Kidney capillary endothelial cell (primary cell): ENCODE results near the gene ZNF142.
A peak's percentile ranks its signal among the peaks of the same experiment; 100 is the strongest.

Experiments
- DNase-seq: peaks from one replicate; pipeline ENCODE4 v3.0.0-alpha.2; 2018; ENCODE audit warnings: low spot score

The ZNF142 gene, protein sequence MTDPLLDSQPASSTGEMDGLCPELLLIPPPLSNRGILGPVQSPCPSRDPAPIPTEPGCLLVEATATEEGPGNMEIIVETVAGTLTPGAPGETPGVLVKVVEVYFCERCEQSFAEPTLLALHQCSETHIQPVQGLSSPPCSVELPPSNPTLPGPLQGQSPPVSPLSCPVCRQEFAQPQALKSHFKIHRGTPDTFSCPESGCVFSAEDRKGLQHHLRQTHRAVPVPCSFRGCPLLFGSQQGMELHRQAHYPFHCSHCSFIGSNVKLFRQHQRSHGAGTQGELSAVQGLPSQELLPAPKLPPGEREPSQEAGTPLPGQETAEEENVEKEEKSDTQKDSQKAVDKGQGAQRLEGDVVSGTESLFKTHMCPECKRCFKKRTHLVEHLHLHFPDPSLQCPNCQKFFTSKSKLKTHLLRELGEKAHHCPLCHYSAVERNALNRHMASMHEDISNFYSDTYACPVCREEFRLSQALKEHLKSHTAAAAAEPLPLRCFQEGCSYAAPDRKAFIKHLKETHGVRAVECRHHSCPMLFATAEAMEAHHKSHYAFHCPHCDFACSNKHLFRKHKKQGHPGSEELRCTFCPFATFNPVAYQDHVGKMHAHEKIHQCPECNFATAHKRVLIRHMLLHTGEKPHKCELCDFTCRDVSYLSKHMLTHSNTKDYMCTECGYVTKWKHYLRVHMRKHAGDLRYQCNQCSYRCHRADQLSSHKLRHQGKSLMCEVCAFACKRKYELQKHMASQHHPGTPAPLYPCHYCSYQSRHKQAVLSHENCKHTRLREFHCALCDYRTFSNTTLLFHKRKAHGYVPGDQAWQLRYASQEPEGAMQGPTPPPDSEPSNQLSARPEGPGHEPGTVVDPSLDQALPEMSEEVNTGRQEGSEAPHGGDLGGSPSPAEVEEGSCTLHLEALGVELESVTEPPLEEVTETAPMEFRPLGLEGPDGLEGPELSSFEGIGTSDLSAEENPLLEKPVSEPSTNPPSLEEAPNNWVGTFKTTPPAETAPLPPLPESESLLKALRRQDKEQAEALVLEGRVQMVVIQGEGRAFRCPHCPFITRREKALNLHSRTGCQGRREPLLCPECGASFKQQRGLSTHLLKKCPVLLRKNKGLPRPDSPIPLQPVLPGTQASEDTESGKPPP (N-terminal part only)

GRCh38 chr2:218659258-218659987 lies at the start of gene ZNF142, which contains the start of gene BCS1L:
ZNF142 (minus strand) TSS chr2:218659623; CDS start chr2:218656429, 3,194 bp downstream.
BCS1L (plus strand) TSS chr2:218659683; CDS start chr2:218660988, 1,305 bp downstream.
- DNase-seq = peak; percentile 79

DNA sequence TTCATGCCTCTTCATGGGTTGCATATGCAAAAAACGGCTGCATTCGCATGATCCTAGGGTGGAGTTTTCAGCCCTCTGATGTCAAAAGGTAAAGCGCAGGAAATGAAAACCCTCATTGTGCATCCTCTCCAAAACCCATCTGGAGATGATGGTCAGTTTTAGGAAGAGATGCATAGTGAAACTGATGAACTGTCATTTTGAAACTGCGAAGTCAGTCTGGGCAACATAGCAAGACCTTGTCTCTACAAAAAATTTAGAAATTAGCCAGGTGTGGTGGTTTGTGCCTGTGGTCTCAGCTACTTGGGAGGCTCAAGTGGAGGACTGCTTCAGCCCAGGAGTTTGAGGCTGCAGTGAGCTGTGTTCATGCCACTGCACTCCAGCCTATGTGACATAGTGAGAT lies 48.7 kb upstream of the ZNF142 start:
- no peak for DNase-seq

- no peak for DNase-seq
These were observed 43.9 kb upstream of the ZNF142 start for GRCh38 chr2:218703341-218703740.

GRCh38 chr2:218701806-218702205 lies 42.4 kb upstream of the ZNF142 start:
- DNase-seq = no peak

DNA sequence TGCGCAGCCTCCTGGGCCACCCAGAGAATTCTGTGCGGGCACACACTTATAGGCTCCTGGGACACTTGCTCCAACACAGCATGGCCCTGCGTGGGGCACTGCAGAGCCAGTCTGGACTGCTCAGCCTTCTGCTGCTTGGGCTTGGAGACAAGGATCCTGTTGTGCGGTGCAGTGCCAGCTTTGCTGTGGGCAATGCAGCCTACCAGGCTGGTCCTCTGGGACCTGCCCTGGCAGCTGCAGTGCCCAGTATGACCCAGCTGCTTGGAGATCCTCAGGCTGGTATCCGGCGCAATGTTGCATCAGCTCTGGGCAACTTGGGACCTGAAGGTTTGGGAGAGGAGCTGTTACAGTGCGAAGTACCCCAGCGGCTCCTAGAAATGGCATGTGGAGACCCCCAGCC lies 39.5 kb upstream of the ZNF142 start:
- no peak for DNase-seq

- DNase-seq = no peak
These were observed 35.2 kb upstream of the ZNF142 start for GRCh38 chr2:218694405-218695145.

- DNase-seq = no peak
These were observed 31.8 kb upstream of the ZNF142 start for GRCh38 chr2:218691234-218691633.

- peak; percentile 64 for DNase-seq
These were observed 28.1 kb upstream of the ZNF142 start for GRCh38 chr2:218687400-218688060.

- DNase-seq = no peak
These were observed 20.6 kb upstream of the ZNF142 start for GRCh38 chr2:218680061-218680460.

- DNase-seq = peak; percentile 74
These were observed 19.7 kb upstream of the ZNF142 start for GRCh38 chr2:218679119-218679518.

- DNase-seq = peak; percentile 90
These were observed 12.5 kb upstream of the ZNF142 start, which contains the start of the genes RNF25 and STK36 for GRCh38 chr2:218671654-218672566. RNF25 (minus strand) TSS chr2:218672002; CDS start chr2:218671970, 32 bp downstream. STK36 (plus strand) TSS chr2:218672086; CDS start chr2:218672830, 744 bp downstream.

DNA sequence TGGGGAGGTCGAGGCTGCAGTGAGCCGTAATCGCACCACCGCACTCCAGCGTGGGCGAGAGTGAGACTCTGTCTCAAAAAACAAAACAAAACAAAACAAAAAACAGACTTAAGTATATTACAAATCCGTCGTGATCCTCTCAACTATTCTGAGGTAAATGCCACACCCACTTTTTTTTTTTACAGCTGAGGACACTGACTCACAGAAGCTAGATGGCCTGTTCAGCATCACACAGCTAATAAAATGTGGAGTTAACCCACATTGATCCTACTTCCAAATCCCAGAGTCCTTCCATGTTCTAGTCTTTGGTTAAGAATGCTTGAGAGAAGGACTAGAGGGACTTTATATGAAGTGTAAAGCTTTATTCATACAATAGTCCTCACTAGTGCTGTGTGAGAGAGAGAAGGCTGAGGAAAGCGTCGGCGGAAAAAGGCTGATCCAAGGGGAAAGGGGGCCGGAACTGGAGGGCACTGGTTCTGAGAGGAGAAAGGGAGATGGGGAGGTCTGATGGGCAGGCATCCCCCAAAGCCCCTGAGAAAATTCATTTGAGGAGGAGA lies 11.8 kb upstream of the ZNF142 start:
- no peak for DNase-seq

DNA sequence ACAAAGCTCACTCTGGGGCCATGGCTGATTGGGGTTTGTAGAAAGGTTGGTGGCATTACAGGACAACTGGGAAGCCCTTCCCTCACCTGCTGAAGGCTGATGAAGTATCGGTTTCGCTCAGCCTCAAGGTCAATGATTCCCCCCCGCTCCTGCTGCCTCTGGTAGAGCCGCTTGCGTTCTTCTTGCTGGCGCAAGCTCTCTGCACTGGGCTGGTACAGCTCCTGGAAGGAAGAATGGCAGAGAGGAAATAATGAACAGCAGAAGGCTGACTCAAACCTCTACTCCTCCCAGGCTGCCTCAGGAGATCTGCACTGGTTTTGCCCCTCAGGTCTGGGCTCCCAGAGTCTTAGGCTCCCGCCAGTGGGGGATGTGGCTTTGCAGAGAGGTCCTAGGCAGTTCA lies 5.2 kb upstream of the ZNF142 start:
- no peak for DNase-seq

GRCh38 chr2:218663901-218664300 lies 4.5 kb upstream of the ZNF142 start:
- DNase-seq = no peak

- no peak for DNase-seq
These were observed 3.4 kb upstream of the ZNF142 start for GRCh38 chr2:218662827-218663226.

- DNase-seq = no peak
These were observed 3.0 kb upstream of the ZNF142 start for GRCh38 chr2:218662377-218662776.

- no peak for DNase-seq
These were observed 550 bp upstream of the ZNF142 start for GRCh38 chr2:218659988-218660358.

DNA sequence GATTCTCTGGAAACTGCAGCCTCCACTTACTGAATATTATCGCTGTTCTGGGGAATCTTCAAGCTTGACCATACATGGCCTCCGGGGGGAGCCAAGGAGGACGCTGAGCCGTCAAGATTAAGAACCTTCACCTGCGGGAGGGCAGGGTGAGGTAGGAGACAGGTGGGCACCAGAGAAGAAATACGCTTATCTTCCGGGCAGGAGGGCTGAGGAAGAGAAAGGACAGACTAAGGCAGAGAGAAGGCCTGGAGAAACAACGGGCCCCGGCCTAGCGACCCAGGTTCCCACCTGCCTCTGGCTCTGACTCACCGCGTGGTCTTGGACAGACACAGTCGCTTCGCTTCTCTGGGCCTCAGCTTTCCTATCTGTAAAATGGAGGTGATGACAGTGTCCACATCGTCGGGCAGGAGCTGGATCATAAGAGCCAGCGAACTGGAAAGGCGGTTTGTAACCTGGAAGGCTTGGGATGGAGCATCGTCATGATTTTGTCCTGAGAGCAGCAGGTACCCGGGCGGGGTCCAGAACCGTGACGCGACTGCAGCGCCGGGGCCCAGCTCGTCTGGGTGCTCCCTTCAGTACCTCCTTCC lies 659 bp downstream of the ZNF142 start:
- peak; percentile 30 for DNase-seq
